Stimulated activated naive CD4-positive, alpha-beta T cell treated with Interleukin-2 at 50 U/mL for 16 hours (primary cell): Measurements from ENCODE around the gene ATP2A2.
"Not testable (repeated sequence)": the region's sequence is repeated elsewhere in the genome, so short reads cannot be mapped to it uniquely, and the experiment has no call there.

Experiments
- DNase-seq: peaks from one replicate; lab custom pipeline; 2025; lab: John Stamatoyannopoulos, UW

ATP2A2 gene

GRCh38 chr12:110343114-110343513 lies 62.1 kb downstream of the ATP2A2 start:
- DNase-seq = no peak

GRCh38 chr12:110343736-110344555 lies 62.9 kb downstream of the ATP2A2 start:
- no peak for DNase-seq

- DNase-seq = no peak
Measured at GRCh38 chr12:110344657-110345056, 63.6 kb downstream of the ATP2A2 start.

- no peak for DNase-seq
Measured at GRCh38 chr12:110345176-110345661, 64.2 kb downstream of the ATP2A2 start.

GRCh38 chr12:110345963-110346362 lies 64.9 kb downstream of the ATP2A2 start:
- DNase-seq = no peak

GRCh38 chr12:110347767-110348166 lies 66.7 kb downstream of the ATP2A2 start:
- DNase-seq = no peak

- no peak for DNase-seq
Measured at GRCh38 chr12:110348431-110349059, 67.5 kb downstream of the ATP2A2 start.

- DNase-seq = no peak
Measured at GRCh38 chr12:110349096-110349495, 68.0 kb downstream of the ATP2A2 start.

- peak; percentile 16 for DNase-seq
Measured at GRCh38 chr12:110349514-110350151, 68.6 kb downstream of the ATP2A2 start.

GRCh38 chr12:110351119-110351518 lies 70.1 kb downstream of the ATP2A2 start:
- DNase-seq = no peak

GRCh38 chr12:110352401-110352800 lies 71.4 kb downstream of the ATP2A2 start:
- no peak for DNase-seq

GRCh38 chr12:110353211-110353965 lies 72.3 kb downstream of the ATP2A2 start:
- no peak for DNase-seq

- DNase-seq = no peak
Measured at GRCh38 chr12:110354172-110354780, 73.2 kb downstream of the ATP2A2 start.

- no peak for DNase-seq
Measured at GRCh38 chr12:110355073-110355472, 74.0 kb downstream of the ATP2A2 start.

GRCh38 chr12:110358384-110359097 lies 77.5 kb downstream of the ATP2A2 start:
- DNase-seq = not testable (repeated sequence)

GRCh38 chr12:110361216-110361615 lies 80.2 kb downstream of the ATP2A2 start:
- no peak for DNase-seq

GRCh38 chr12:110365489-110366320 lies 84.7 kb downstream of the ATP2A2 start:
- DNase-seq = no peak

- no peak for DNase-seq
Measured at GRCh38 chr12:110366321-110367142, 85.5 kb downstream of the ATP2A2 start.

GRCh38 chr12:110367181-110367864 lies 86.3 kb downstream of the ATP2A2 start:
- DNase-seq = no peak
